SK-N-SH (cell line): ENCODE measurements around the gene BAZ1A.

Experiments used
- CTCF ChIP-seq: fragments of 200-600 bp; sonication (generic); IDR thresholded peaks from 2 replicates; pipeline ENCODE4 v1.6.1; 2017; ENCODE audit warnings: antibody characterized with exemption, mild to moderate bottlenecking, moderate library complexity
- POLR2AphosphoS5 ChIP-seq: IDR thresholded peaks from 2 replicates; pipeline ENCODE4 v1.6.1; 2012; ENCODE audit warnings: low read depth, low read length

DNA sequence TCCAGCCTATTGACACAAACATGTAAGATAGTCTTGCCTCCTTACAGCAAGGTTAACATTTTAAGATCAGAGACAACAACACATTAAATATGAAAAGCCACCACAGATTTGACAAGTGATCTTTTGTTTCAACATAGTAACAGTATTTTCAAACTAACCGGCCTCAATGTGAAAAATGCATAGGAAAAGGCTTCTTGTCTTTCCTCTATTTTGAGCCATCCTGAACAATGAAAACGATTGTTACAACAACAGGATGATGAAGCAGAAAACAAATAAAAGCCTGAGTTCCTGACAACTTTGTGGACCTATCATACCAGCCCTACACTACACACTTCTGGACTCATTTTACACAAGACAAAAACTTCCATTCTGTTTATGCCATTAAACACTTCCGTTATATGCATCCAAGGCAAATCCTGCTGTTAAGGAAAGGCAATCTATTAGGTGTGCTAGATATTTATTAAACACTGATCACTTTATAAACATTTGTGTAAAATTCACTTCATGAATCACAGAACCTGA is 37.3 kb downstream of the BAZ1A start:
- TF ChIP-seq CTCF: no peak
- no peak for TF ChIP-seq POLR2AphosphoS5
